HG03439 (cell line): ENCODE results near the gene MEP1A.
"Not testable (repeated sequence)": the region's sequence is repeated elsewhere in the genome, so short reads cannot be mapped to it uniquely, and the experiment has no call there.

Experiments used
- ATAC-seq: cut with Tn5 transposase; IDR thresholded peaks from one replicate; pipeline ENCODE4 v1.9.1; 2021; ENCODE audit warnings: mild to moderate bottlenecking, moderate library complexity; ENCODE audit not compliant: unreplicated experiment

MEP1A gene, protein sequence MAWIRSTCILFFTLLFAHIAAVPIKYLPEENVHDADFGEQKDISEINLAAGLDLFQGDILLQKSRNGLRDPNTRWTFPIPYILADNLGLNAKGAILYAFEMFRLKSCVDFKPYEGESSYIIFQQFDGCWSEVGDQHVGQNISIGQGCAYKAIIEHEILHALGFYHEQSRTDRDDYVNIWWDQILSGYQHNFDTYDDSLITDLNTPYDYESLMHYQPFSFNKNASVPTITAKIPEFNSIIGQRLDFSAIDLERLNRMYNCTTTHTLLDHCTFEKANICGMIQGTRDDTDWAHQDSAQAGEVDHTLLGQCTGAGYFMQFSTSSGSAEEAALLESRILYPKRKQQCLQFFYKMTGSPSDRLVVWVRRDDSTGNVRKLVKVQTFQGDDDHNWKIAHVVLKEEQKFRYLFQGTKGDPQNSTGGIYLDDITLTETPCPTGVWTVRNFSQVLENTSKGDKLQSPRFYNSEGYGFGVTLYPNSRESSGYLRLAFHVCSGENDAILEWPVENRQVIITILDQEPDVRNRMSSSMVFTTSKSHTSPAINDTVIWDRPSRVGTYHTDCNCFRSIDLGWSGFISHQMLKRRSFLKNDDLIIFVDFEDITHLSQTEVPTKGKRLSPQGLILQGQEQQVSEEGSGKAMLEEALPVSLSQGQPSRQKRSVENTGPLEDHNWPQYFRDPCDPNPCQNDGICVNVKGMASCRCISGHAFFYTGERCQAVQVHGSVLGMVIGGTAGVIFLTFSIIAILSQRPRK

DNA sequence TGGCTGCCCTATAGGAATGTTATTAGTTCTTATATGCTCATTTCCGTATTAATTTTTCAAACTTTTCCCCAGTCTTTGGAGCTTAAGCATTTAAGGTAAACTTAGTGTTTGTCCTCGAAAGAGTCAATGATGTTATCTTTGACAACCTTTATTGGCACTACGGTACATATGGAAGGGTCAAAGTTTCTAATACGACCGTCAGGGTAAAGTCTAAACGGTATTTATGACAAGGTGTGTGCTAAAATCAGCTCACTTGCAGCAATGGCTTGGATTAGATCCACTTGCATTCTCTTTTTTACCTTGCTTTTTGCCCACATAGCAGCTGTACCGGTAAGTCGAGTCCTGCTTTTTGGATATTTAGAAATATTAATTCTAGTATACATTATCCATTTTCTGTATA is at the start of gene MEP1A:
TSS of gene MEP1A (plus strand) at position 252 of the 400 bp plus-strand sequence. CDS start at position 262, 10 bp downstream.
- ATAC-seq, result no peak

- no peak for ATAC-seq
Observed at GRCh38 chr6:46743425-46744158, 49.6 kb upstream of the MEP1A start.

GRCh38 chr6:46744159-46744725 is 48.9 kb upstream of the MEP1A start:
- ATAC-seq, result not testable (repeated sequence)

GRCh38 chr6:46745973-46746372 is 47.2 kb upstream of the MEP1A start:
- ATAC-seq, result no peak

DNA sequence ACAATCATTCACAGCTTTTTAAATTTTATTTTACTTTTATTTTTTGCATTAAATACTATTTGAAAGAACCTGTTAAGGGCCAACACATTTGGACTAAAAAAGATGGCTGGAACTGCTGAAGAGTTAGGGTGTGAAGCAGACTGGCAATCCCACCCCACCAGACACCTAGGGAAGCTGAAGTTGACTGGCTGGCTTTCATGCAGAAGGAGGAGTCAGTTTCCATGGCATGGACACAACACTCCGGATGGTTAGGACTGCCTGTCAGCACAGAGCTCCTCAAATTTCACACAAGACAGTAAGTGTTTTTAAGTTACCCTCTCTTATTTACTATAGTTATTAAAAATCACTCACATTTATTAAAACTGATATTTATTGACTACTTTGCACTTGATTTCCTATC is 46.5 kb upstream of the MEP1A start, which contains the start of gene ANKRD66:
TSS of gene ANKRD66 (plus strand) at position 238 of the 400 bp plus-strand sequence. CDS start 5,016 bp downstream, outside the sequence.
- no peak for ATAC-seq

- no peak for ATAC-seq
Observed at GRCh38 chr6:46748940-46749503, 44.2 kb upstream of the MEP1A start.

DNA sequence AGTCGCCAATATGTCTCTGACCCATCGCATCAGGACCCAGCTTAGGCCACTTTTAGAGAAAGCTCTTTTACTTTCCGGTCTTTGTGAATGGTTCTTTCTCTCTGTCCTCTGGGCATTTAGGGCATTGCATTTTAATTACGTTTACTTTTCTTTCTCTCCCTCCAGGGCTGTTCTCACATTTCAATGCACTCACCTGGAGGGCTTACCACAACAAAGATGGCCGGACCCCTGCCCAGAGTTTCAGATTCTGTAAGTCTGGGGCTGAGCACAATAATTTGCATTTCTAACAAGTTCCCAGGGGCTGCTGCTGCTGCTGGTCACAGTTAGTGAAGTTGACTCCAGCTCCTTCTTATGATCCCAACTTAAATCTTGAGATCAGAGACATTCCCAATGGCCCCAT is 43.5 kb upstream of the MEP1A start:
- no peak for ATAC-seq

- no peak for ATAC-seq
Observed at GRCh38 chr6:46751658-46752057, 41.5 kb upstream of the MEP1A start.

DNA sequence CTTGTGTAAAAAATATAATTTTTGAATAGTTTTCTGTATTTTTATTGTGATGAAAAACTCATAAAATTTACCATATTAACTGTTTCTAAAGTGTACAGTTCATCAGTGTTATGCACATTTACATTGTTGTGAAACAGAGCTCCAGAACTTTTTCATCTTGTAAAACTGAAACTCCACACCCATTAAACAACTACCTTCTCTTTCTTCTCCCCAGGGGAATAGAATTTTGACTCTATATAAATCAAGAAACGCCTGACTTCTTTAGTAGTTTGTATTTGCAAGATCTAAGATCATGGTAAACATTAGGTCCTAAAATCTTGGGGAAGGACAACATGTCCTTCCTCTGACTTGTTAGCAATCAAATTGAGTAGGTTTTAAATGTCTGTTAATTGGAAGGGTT is 37.3 kb upstream of the MEP1A start:
- ATAC-seq, result no peak

DNA sequence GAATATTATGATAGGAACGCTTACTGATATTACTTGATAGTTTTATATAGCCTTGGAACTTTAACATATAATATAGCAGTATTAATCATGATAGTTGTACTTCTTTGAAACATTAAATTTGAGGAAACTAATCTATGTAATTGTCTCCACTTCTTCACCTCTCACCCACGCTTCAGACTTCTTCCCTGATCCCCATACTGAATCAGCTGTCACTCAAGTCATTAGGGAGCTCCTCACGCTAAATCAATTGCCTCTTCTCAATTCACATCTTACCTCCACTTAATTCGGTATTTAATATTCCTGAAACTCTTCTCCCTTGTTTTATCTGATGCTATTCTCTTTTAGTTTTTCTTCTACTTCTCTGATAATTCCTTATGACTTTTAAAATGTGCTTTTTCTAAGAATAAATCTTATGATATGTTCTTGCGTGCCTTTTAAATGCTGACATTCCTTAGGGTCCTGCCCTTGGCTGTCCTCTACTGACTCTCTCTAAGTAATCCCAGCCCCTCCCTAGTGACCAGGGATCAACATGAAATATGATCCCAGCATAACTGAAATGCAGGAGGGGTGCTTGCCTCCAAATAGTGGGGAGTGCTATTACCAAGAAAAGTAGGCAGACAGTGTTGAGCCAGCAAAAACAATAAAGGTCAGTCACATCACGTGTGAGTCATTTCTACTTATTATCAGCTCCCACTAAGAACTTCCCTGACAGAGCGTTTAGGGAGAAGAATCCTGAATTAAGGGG is 36.5 kb upstream of the MEP1A start:
- no peak for ATAC-seq

- ATAC-seq, result no peak
Observed at GRCh38 chr6:46757214-46757596, 36.0 kb upstream of the MEP1A start.

DNA sequence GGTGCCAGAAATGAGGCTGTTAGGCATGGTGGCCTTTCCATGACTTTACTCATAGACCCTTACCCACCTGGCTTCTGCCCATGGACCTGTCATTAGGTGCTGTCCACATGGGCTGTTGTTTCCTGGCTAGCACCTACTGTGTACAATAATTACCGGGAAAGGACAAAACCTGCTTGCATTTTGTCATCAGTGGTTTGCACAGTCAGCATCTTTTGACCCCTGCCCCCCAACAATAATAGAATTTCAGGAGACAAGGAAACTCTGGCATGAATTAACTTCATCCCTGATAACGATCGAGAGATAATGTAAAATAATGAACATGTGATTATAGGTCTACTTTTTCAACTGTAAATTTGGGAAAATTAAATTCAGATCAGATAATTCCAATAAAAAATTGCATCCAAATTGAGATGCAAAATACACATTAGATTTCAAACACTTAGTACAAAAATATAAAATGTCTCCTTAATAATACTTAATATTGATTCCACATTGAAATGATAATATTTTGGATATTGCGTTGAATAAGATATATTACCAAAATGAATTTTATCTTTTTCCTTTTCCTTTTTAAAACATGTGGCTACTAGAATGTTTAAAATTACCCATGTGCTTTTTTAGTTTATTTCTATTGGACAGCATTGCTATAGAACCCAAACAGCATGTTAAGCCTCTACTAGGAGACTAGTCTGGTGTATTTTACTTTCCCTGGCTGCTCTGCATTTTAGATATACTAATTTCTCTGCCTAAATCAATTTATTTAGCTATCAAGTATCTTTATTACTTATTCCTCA is 34.0 kb upstream of the MEP1A start:
- no peak for ATAC-seq

DNA sequence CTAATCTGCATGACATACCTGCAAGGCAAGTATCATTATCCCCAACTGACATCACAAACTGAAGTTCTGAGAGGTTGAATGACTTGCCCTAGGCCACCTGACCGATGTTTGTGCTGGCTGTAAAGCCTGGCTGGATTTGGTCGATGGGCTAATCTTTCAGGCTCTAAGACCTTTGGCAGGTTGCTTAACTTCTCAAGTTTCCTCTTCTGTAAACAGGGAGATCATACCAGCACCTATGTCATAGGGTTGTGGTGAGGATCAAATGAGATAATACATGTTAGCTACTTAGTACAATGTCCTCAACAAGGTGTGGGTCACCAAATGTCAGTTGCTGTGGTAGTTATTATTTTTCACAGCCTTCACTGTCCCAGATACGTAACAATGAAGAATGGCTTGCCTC is 32.3 kb upstream of the MEP1A start:
- no peak for ATAC-seq

- no peak for ATAC-seq
Observed at GRCh38 chr6:46763466-46763865, 29.7 kb upstream of the MEP1A start.

- ATAC-seq, result not testable (repeated sequence)
Observed at GRCh38 chr6:46764280-46764679, 28.9 kb upstream of the MEP1A start.

DNA sequence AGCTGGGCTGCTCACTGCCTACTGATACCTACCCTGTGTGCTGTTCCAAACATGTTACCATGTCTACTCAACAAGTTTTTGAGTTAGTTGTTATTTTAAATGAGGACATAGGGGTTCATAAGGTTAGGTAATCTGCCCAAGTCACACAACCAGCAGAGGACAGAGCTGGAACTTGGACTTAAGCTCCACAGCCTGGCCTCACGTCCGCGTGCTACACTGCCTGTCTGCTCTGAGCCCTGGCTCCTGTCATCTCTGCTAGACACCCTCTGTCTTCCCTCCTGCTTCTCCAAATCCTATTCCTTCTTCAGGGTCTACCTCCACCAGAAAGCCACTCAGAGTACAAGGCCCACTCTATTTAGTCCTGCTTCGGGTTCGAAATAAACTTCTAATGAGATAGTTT is 28.2 kb upstream of the MEP1A start:
- ATAC-seq, result no peak

- ATAC-seq, result no peak
Observed at GRCh38 chr6:46772016-46772415, 21.2 kb upstream of the MEP1A start.

- ATAC-seq, result no peak
Observed at GRCh38 chr6:46772762-46773161, 20.4 kb upstream of the MEP1A start.

DNA sequence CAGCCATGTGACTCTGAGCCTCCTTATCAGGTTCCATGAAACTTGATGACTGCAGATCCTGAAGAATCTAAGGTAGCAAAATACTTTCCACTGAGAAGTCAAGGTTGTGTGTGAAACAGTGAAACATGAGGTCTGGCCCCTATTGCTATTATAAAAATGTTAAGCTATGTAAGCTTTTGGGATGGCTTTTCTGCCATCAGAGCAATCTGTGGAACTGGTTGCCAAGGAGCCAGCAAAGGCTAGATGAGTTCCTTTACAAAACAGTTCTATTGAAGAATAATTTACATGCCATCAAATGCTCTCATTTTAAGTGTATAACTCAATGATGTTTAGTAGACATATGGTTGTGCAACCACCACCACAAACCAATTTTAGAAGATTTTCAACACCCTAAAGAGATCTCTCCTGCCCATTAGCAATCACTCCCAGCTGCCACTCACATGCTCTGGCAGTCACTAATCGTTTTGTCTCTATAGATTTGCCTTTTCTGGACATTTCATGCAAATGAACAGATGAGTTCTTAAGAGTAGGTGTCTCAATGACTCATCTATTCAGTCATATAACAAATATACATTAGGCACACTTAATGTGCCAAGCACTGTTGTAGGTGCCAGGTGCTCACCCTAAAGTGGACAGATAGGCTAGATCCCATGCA is 19.9 kb upstream of the MEP1A start:
- ATAC-seq, result no peak
